NCI-H2227 (cell line): ENCODE results near the gene TMSB4Y.

Source experiments
- DNase-seq: peaks from one replicate; lab custom pipeline; 2025; ENCODE audit not compliant: unreplicated experiment; lab: John Stamatoyannopoulos, UW

TMSB4Y gene

DNA sequence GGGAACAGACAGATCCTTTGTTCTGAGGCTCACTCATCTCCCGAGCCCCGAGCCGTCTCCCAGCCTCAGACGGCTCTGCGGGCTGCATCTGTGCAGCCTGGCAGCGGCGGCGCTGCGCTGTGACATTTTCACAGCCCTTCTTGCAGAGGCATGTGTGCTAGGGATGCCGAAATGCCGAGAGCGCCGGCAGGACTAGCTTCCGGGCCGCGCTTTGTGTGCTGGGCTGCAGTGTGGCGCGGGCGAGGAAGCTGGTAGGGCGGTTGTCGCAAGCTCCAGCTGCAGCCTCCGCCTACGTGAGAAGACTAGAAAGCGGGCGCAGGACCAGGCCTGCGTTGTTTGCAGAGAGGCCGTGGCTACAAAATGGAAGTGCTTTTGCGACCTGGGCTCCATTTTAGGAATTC is at the start of gene TMSB4Y:
Gene TMSB4Y (plus strand): TSS at position 332 of the 401 bp plus-strand sequence.
- DNase-seq = no peak

DNA sequence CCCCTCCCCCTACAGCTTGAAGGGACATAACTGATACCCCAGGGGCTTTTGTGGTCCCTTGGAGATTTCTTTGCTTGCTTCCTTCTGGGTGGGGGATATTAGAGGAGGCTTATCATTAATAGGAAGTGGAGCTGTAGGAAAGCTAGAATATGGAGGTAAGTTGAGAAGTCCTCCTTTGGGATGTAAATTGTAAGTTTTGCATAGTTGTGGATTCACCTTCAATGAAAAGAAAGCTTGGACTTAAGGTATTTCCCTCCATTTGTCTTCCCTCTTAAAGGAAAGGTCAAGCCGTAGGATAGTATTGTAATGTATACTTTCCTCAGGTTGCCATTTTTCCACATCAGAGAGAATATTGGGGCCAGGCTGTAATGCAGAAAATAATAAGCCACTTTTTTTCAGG is 39.5 kb upstream of the TMSB4Y start:
- no peak for DNase-seq

DNA sequence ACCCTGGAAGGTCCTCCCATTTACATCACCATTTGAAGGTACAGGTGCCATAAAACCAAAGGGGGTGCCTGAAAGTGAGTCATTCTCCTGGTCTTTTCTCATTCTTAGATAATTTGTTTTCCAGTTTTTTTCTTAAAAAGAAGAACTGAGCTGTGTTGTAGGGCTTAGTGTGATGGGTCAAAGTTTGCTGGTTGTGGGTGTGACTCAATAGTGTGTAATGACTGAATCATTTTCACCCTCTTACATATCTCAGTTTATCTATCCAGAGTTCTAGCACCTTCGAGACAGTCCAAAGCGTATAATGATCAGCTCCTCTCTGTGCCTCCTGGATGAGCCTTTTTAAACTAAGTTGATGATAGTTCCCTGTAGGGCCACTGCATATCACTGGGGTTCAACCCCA is 32.6 kb upstream of the TMSB4Y start:
- DNase-seq = no peak

DNA sequence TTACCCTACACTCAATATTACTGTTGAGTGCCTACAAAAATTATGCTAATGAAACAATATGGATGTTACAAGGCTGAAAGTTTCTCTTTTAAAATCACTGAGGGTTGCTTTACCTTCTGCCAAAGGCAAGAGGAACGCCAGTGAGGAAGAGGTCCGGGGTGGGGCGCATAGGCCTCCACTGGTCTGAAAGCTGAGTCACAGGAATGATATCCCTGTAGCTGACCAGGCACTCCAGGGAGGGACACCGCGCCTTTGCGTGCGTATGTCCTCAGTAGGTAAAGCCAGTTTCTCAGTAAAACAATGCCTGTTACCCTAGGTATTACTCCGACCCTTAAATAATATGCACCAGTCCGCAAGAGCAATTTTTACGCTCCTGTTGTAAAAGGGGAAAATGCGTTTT is 1.4 kb upstream of the TMSB4Y start:
- DNase-seq = no peak

DNA sequence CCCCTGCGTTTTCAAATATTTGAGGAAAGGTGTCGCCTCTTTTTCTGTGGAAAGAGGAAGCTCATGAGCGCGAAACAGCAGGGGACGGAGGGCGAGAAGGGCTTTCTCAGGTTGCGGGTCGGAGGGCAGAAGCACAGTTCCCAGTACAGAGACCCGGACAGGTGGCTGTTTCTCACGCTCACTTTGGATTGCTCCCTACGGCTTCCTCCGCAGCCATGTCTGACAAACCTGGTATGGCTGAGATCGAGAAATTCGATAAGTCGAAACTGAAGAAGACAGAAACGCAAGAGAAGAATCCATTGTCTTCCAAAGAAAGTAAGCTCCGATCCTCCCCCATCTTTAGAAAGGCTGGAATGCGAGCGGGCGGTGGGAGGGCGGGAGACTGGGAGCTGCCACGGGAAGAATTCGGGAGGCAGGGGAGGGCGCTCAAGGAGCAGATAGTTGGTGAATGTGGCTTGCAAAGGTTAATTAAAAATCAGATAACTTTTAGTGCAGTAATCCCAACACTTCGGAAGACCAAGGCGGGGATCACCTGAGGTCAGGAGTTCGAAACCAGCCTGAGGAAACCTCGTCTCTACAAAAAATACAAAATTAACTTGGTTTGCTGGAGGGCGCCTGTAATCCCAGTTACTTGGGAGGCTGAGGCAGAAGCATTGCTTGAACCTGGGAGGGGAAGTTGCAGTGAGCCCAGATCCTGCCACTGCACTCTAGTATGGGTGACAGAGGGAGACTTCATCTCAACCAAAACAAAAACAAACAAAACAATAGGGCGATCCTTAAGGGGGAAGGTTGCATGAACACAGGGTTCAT is 627 bp downstream of the TMSB4Y start:
- no peak for DNase-seq

DNA sequence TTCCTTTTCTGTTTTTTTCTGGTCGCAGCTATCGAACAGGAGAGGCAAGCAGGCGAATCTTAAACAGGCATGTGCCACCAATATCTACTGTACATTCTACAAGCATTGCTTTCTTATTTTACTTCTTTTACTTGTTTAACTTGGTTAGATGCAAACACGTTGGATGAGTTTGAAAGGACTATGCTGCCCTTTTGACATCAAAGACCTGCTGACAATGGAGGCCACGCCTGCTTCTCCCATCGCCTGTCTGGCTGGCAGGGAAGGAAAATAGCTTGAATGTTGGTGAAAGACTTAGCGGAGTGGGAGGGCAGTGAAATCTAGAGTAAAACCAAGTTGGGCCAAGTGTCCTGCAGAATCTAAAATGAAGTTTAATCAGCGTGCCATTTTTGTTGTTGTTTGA is 1.5 kb downstream of the TMSB4Y start:
- no peak for DNase-seq

DNA sequence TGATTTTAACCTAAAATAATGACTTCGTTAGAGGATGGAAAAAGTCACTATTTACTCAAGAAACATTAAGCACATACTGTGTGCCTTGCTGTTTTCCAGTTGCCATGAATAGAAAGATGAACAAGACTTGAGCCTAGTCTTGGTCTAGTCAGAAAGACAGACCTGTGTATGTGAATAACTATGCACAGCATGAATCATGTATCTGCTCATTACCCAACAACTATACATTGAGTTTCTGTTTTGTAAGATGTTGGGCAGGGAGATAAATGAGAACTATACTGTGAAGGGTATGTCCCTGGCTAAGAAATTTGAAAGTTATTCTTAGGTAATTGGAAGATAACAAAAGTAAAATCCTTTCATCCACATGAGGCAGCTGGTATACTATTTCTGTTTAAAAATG is 4.3 kb downstream of the TMSB4Y start:
- DNase-seq = no peak

DNA sequence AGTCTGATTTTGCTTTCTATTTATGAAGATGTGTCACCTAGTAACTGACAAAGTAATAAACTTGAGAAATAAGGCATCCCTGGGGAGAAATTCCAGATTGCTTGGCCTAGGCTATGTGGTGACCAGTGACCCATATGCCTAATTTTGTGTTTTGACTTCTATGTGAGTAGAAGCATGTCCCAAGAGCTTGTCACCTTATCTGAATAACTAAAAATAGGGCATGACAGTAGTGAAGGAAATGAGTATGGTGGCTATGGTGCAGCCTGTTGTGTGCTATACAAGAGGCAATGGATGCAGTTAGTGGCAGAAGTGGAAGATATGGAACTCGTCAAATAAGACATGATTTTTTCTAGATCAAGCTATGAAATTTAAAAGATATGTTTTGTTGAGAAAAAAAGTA is 15.3 kb downstream of the TMSB4Y start:
- no peak for DNase-seq

DNA sequence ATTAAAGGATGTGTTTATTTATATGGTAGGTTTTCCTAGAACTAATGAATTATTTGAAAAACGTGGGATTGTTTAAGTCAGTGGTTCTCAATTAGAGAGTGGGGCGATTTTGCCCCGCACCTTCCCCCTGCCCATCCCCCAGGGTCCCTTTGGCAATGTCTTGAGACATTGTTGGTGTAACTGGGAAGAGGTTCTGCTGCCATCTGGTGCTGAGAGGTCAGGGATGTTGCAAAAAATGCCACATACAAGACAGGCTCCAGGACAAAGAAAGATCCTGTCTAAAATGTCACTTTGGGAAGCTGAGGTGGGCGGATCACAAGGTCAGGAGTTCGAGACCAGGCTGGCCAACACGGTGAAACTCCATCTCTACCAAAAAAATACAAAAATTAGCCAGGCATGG is 25.8 kb downstream of the TMSB4Y start:
- no peak for DNase-seq

DNA sequence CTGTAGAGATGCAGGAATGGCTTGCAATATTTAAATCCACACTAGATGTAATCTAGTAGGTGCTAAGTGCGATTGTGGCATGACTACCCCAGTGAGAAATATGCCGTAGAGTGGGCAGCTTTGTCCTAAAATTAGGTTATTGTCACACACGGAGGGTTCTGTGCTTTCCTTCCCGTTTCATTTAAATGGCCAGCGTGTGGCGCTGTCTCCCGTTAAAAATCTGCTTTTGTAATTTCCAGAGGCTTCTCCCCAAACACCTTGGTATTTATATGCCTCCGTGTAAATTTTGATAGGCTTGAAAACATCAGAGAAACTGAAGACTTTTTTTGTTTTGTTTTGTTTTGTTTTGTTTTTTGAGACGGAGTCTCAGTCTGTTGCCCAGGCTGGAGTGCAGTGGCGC is 34.9 kb downstream of the TMSB4Y start:
- DNase-seq = no peak

DNA sequence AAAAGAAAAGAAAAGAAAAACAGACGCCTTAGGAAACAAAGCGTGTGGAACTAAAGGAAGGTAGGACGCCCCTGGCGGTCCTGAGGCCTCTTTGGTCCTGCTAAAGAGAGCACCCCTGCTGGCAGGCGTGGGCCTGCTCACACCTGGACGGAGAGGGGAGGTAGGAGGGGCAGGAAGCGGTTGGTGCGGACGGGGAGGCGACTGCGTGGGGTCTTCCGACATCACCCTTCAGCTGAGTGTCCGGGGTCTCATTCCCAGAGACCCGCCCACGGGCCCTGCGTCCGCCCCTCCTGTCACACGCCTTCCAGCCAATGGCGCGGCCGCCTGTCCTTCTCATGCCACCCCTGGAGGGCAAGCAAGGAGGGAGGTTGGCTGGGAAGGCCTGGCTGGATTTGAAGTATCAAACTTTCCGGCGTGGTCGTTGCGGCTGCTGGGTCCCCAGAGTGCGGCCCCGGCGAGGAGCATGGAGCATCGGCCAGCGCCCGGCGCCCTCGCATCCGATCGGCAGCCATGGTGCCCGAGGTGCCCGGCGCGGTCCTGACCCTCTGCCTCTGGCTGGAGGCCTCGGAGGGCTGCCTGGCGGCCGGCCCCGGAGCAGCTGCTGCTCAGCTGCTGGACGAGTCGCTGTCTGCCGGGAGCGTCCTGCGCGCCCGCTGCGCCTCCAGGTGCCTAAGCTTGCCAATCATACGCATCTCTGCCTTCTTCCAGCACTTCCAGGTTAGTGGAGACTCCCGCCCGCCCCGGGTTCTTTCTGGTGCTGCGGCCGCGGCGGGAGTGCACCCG is 47.8 kb downstream of the TMSB4Y start:
- DNase-seq = no peak

DNA sequence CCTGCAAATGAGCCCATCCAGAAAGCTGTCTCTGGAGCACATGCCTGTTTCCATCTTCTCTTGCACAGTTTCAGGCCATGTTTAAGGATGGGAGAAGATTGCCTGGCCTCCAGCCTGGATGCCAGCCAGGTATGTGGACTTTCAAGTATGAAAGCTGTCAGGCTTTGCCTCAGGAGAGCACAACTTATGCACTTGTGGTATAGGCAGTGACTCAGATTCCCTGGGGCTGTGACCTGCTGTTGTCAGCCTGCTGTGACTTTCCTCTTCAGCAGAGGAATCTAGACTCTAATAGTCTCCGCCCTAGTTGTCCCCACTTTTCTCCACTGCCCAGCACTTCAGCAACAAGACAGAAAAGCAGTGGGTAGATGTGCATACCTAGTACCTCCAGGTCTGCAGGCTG is 51.0 kb downstream of the TMSB4Y start:
- no peak for DNase-seq
